PC-9 (cell line): Measurements from ENCODE around the gene DOCK1. TPM values are rescaled to one million over a fixed set of nuclear protein-coding genes. Genes with fewer than 3 reads are reported as not detected.

Experiments used
- BruUV-seq: library from RNA; stranded (reverse); fragments of 400-500 nt; replicated peaks from 2 replicates; lab custom pipeline; 2021; lab: Mats Ljungman, UMichigan
- CTCF ChIA-PET: fragments of 300-600 bp; sonication (Branson Sonifier 250); formaldehyde crosslinking; loops from one replicate; lab custom pipeline; 2022; ENCODE audit warnings: antibody characterized with exemption; lab: Charles Lee
- POLR2A ChIA-PET: fragments of 300-600 bp; sonication (Branson Sonifier 250); formaldehyde crosslinking; loops from one replicate; lab custom pipeline; 2022; ENCODE audit warnings: antibody characterized with exemption; ENCODE audit not compliant: unreplicated experiment; lab: Charles Lee
- DNase-seq, 2 experiments: peaks; one replicate each; pipeline versions ENCODE4 v3.0.0 to v3.0.0-alpha.2; 2015 to 2022; ENCODE audit warnings: mixed read lengths in 1 of 2
- H2AFZ ChIP-seq: fragments of 200-600 bp; sonication (generic); 2 replicates; pipeline ENCODE4 v1.8.1; 2017; ENCODE audit warnings: antibody characterized with exemption
- H3F3A ChIP-seq: fragments of 200-600 bp; sonication (generic); 2 replicates; pipeline ENCODE4 v1.8.1; 2017; ENCODE audit warnings: antibody characterized with exemption, mild to moderate bottlenecking, low read depth; ENCODE audit not compliant: insufficient read depth
- H3K27ac ChIP-seq: fragments of 200-600 bp; sonication (generic); 2 replicates; pipeline ENCODE4 v1.6.1; 2016; ENCODE audit warnings: mixed run types
- H3K27me3 ChIP-seq: fragments of 200-600 bp; sonication (generic); 2 replicates; pipeline ENCODE4 v1.6.1; 2016; ENCODE audit warnings: low read depth, mixed run types; ENCODE audit not compliant: insufficient read depth
- H3K36me3 ChIP-seq: fragments of 200-600 bp; sonication (generic); 2 replicates; pipeline ENCODE4 v1.6.1; 2016; ENCODE audit warnings: low read depth, mixed run types
- H3K4me1 ChIP-seq: fragments of 200-600 bp; sonication (generic); replicated peaks from 2 replicates; pipeline ENCODE4 v1.6.1; 2016; ENCODE audit warnings: mixed run types; ENCODE audit not compliant: insufficient read depth
- H3K4me2 ChIP-seq: fragments of 200-600 bp; sonication (generic); 2 replicates; pipeline ENCODE4 v1.6.1; 2017; ENCODE audit warnings: mixed run types
- H3K4me3 ChIP-seq: fragments of 200-600 bp; sonication (generic); 2 replicates; pipeline ENCODE4 v1.6.1; 2016; ENCODE audit warnings: mixed run types
- H3K79me2 ChIP-seq: fragments of 200-600 bp; sonication (generic); 2 replicates; pipeline ENCODE4 v1.6.1; 2017; ENCODE audit warnings: low read depth, mixed run types
- H3K9me2 ChIP-seq: fragments of 200-600 bp; sonication (generic); 2 replicates; pipeline ENCODE4 v1.8.1; 2017; ENCODE audit warnings: mild to moderate bottlenecking; ENCODE audit not compliant: insufficient read depth
- H3K9me3 ChIP-seq: fragments of 200-600 bp; sonication (generic); 2 replicates; pipeline ENCODE4 v1.8.1; 2016; ENCODE audit warnings: low read depth; ENCODE audit not compliant: insufficient read depth
- H4K20me1 ChIP-seq: fragments of 200-600 bp; sonication (generic); 2 replicates; pipeline ENCODE4 v1.8.1; 2017; ENCODE audit not compliant: insufficient read depth
- CTCF ChIP-seq: fragments of 200-600 bp; sonication (generic); conservative IDR thresholded peaks from 2 replicates; pipeline ENCODE4 v1.6.1; 2017; ENCODE audit warnings: mixed run types, antibody characterized with exemption, mild to moderate bottlenecking, moderate library complexity
- EZH2 ChIP-seq: fragments of 200-600 bp; sonication (generic); IDR thresholded peaks from 2 replicates; pipeline ENCODE4 v1.8.0; 2017; ENCODE audit warnings: antibody characterized with exemption, low read depth
- intact Hi-C: fragments of 100-400 bp; cut with micrococcal nuclease; formaldehyde crosslinking; loops from one replicate; pipeline ENCODE4 v1.10.0; 2022; ENCODE audit not compliant: unreplicated experiment
- total RNA-seq: library from RNA; stranded (reverse); gene quantifications from 2 replicates; pipeline ENCODE4 v1.2.3, GENCODE V29; 2021

DOCK1 gene
- total RNA-seq, 1 experiment from 2014 or later, result 24.8 TPM

GRCh38 chr10:127464561-127464960 is 559.3 kb downstream of the DOCK1 start:
- H3K4me3 ChIP-seq, result no peak overlapping the region
- H2AFZ ChIP-seq, result no peak overlapping the region
- H3K9me3 ChIP-seq, result no peaks in the 10 kb centered on the region
- BruUV-seq, result no TSS peak
- POLR2A ChIA-PET, result no interaction called here
- no peak overlapping the region for H3K27ac ChIP-seq
- H3K36me3 ChIP-seq, result no peaks in the 10 kb centered on the region
- H4K20me1 ChIP-seq, result no peaks in the 10 kb centered on the region
- CTCF ChIA-PET, result no interaction called here
- H3K27me3 ChIP-seq, result peaks cover 64% of the 10 kb centered on the region
- H3K9me2 ChIP-seq, result no peaks in the 10 kb centered on the region
- H3K4me1 ChIP-seq, result no peaks in the 10 kb centered on the region
- no peak for TF ChIP-seq CTCF
- TF ChIP-seq EZH2, result no peak
- no peaks in the 10 kb centered on the region for H3K79me2 ChIP-seq
- H3F3A ChIP-seq, result no peaks in the 10 kb centered on the region
- intact Hi-C loops, result no loop called here
- no peak for DNase-seq
- no peak overlapping the region for H3K4me2 ChIP-seq

- no peak for TF ChIP-seq CTCF
- no peak for TF ChIP-seq EZH2
- Histone ChIP-seq H3K9me3 (no peaks in the 10 kb centered on the region), H3K79me2 (no peaks in the 10 kb centered on the region), H3K4me2 (no peak overlapping the region), H3K27ac (no peak overlapping the region), H2AFZ (no peak overlapping the region), H4K20me1 (no peaks in the 10 kb centered on the region), H3F3A (no peaks in the 10 kb centered on the region), H3K4me3 (no peak overlapping the region), H3K36me3 (no peaks in the 10 kb centered on the region), H3K4me1 (no peaks in the 10 kb centered on the region), H3K9me2 (no peaks in the 10 kb centered on the region), H3K27me3 (peaks cover 86% of the 10 kb centered on the region)
- intact Hi-C loops, result no loop called here
- BruUV-seq, result no TSS peak
- ChIA-PET CTCF (no interaction called here), POLR2A (no interaction called here)
- no peak for DNase-seq
Observed at GRCh38 chr10:127467811-127468210, 562.6 kb downstream of the DOCK1 start.

DNA sequence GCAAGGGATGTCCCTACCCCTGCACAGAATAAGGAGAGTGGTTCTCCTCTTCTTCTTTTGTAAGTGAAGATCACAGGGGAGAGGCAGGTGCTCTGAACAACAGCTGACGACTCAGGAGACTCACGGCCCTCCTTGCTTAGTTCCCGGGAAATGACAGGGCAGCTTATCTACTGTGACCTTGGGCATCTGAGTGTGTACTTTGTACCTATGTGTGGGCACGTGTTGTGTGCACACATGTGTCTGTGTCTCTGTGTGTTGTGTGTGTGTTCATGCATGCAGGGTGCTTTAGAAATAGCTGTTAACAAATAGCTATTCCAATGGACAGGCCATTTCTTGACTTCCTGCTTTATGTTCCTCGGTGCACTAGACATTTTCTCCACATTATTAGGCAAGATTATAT is 563.4 kb downstream of the DOCK1 start:
- TF ChIP-seq CTCF, result no peak
- no peak for TF ChIP-seq EZH2
- Histone ChIP-seq H4K20me1 (no peaks in the 10 kb centered on the region), H3K27ac (no peak overlapping the region), H3K4me3 (no peak overlapping the region), H3K4me1 (no peaks in the 10 kb centered on the region), H2AFZ (no peak overlapping the region), H3K4me2 (no peak overlapping the region), H3K79me2 (no peaks in the 10 kb centered on the region), H3K9me3 (no peaks in the 10 kb centered on the region), H3K36me3 (no peaks in the 10 kb centered on the region), H3K9me2 (no peaks in the 10 kb centered on the region), H3F3A (no peaks in the 10 kb centered on the region), H3K27me3 (peaks cover 82% of the 10 kb centered on the region)
- ChIA-PET CTCF (no interaction called here), POLR2A (no interaction called here)
- DNase-seq, result no peak
- intact Hi-C loops, result no loop called here
- BruUV-seq, result no TSS peak
